Measurements from ENCODE around the gene GIT2. TPM values are rescaled to one million over a fixed set of nuclear protein-coding genes. Genes with fewer than 3 reads are reported as not detected.

Gene GIT2
- total and polyA plus RNA-seq, 10 of the 15 experiments (the other 5 are each of a cell fraction or from before 2014, with no cell fraction given), result 9.1 to 49.9 (median 43.9) TPM

DNA sequence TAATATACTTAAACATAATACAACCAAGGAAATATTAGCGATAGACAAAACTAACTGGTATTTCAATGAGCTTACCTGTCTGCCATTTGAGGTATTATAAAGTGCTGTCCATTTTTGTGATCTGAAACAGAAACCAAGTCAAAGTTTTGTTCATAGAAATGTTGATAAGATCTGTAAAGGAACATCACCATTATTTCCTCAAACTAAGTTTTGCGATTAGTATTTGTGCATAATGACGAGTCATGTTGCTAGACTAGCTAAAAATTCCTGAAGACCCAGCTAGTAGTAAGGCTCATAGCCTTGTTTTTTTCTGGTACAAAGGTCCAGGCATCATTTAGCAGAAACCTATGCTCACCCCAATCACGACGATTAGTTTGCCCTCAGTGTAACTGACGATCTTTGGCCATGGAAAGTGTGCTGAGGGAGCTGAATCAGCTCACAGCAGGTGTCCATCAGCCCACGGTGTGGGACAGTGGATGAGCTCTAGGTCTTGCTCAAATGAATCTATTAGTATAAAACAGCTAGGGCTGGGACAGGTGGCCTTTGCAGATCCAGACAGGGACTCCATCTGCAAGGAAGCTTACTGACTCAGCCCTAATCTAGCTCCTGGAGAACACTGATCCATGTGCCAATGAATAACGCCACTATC, 28.7 kb downstream of the GIT2 start:
- TF ChIP-seq RELA (IDR thresholded peaks at IDR 0.05; ENCODE audit: borderline replicate concordance, partially characterized antibody) (no peak), ZNF207 (IDR thresholded peaks at IDR 0.05; ENCODE audit: borderline replicate concordance) (no peak), MTA3 (IDR thresholded peaks at IDR 0.05; ENCODE audit: borderline replicate concordance, low read length) (no peak), POLR2AphosphoS5 (IDR thresholded peaks at IDR 0.05; ENCODE audit: low read length) (no peak), ZNF622 (IDR thresholded peaks at IDR 0.05) (no peak), RFX5 (IDR thresholded peaks at IDR 0.05; ENCODE audit: low read depth, low read length) (no peak), JUNB (IDR thresholded peaks at IDR 0.05) (no peak), SREBF1 (IDR thresholded peaks at IDR 0.05; ENCODE audit: low read length) (no peak), KAT2A (conservative IDR thresholded peaks at IDR 0.05; ENCODE audit: control insufficient read depth, low read depth, low read length) (no peak), ZBTB4 (CRISPR knock-in tag; IDR thresholded peaks at IDR 0.05) (no peak), GATAD2B (conservative IDR thresholded peaks at IDR 0.05; ENCODE audit: low read depth) (no peak), ZZZ3 (IDR thresholded peaks at IDR 0.05; ENCODE audit: control insufficient read depth, insufficient read length, low read depth) (no peak), CREM (IDR thresholded peaks at IDR 0.05; ENCODE audit: low read depth) (no peak), SIX5 (IDR thresholded peaks at IDR 0.05; ENCODE audit: low read depth, low read length, severe bottlenecking) (no peak), PML (IDR thresholded peaks at IDR 0.05; ENCODE audit: low read length) (no peak), IKZF2 (IDR thresholded peaks at IDR 0.05) (no peak), CTCF (IDR thresholded peaks at IDR 0.05 in 2 of 3, conservative IDR thresholded peaks at IDR 0.05 in 1 of 3; ENCODE audit: control insufficient read depth in 2 of 3, extremely low read depth in 1 of 3, insufficient read depth in 1 of 3, low read depth in 3 of 3, low read length in 3 of 3) (no peak)
- TF ChIP-seq, protein P1, sequence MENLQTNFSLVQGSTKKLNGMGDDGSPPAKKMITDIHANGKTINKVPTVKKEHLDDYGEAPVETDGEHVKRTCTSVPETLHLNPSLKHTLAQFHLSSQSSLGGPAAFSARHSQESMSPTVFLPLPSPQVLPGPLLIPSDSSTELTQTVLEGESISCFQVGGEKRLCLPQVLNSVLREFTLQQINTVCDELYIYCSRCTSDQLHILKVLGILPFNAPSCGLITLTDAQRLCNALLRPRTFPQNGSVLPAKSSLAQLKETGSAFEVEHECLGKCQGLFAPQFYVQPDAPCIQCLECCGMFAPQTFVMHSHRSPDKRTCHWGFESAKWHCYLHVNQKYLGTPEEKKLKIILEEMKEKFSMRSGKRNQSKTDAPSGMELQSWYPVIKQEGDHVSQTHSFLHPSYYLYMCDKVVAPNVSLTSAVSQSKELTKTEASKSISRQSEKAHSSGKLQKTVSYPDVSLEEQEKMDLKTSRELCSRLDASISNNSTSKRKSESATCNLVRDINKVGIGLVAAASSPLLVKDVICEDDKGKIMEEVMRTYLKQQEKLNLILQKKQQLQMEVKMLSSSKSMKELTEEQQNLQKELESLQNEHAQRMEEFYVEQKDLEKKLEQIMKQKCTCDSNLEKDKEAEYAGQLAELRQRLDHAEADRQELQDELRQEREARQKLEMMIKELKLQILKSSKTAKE (IDR thresholded peaks at IDR 0.05; ENCODE audit: low read depth, poor library complexity, severe bottlenecking), result no peak
- H3K79me2 ChIP-seq (ENCODE audit: control insufficient read depth, insufficient read depth, low read length), result no peaks in the 10 kb centered on the region
- ATAC-seq, result peak; percentile 54
- ChIA-PET RAD21 (ENCODE audit: unreplicated experiment) (interaction anchor here (0.5 to 1.5 kb wide), 3 partner anchors 26 to 133 kb away, joined by 3 to 11 read pairs (median 3); partner anchors contain the start of gene ANKRD13A), POLR2A (no interaction called here), SMC1A (ENCODE audit: uncharacterized antibody, unreplicated experiment) (interaction anchor here (0.8 to 1.4 kb wide), 4 partner anchors 23 to 43 kb away, joined by 3 to 6 read pairs (median 4); no protein-coding TSS in a partner anchor), CTCF (interaction anchor here (1.0 to 1.7 kb wide), 5 partner anchors 9 to 122 kb away, joined by 3 to 4 read pairs (median 3); no protein-coding TSS in a partner anchor)
- H3K4me3 ChIP-seq, result no peak overlapping the region
- FAIRE-seq, result no peak
- no peaks in the 10 kb centered on the region for H4K20me1 ChIP-seq (ENCODE audit: control insufficient read depth, insufficient read depth)
- no peak overlapping the region; the same call in 1 of the 2 replicates for H3K27ac ChIP-seq (ENCODE audit: control insufficient read depth, insufficient read depth)
- in situ Hi-C loops (cut with MboI) (no loop called here), intact Hi-C loops (cut with micrococcal nuclease; ENCODE audit: unreplicated experiment) (no loop called here)
- no peak overlapping the region for H2AFZ ChIP-seq (ENCODE audit: control insufficient read depth, low read depth, low read length)
- no peak for DNase-seq (ENCODE audit: low read depth, low spot score)
- H3K9me3 ChIP-seq (replicated peaks; ENCODE audit: control insufficient read depth, insufficient read depth, low read length), result no peaks in the 10 kb centered on the region
- H3K27me3 ChIP-seq (replicated peaks in 1 of 2; ENCODE audit: control insufficient read depth in 2 of 2, insufficient read depth in 2 of 2, low read length in 1 of 2), result no peaks in the 10 kb centered on the region
- peaks cover 9 to 27% of the 10 kb centered on the region in 2 experiments for H3K36me3 ChIP-seq (ENCODE audit: control insufficient read depth in 2 of 2, insufficient read depth in 2 of 2, low read length in 1 of 2)
- H3K9ac ChIP-seq (ENCODE audit: control insufficient read depth, insufficient read depth, low read length), result no peak overlapping the region
- peaks cover 10% of the 10 kb centered on the region for H3K4me1 ChIP-seq (ENCODE audit: control insufficient read depth, insufficient read depth, low read length)
- no TSS peak for BruUV-seq (replicated peaks)
- no peak overlapping the region for H3K4me2 ChIP-seq (ENCODE audit: control insufficient read depth, insufficient read depth)
- 74% methylated on average over 8 of the region's 8 CpGs for WGBS (ENCODE audit: insufficient coverage, insufficient replicate concordance, low lambda C conversion rate, missing lambda C conversion rate)
